A549 (cell line): ENCODE measurements around the gene PDLIM7.

Experiments
- BHLHE40 ChIP-seq: IDR thresholded peaks from 2 replicates; pipeline ENCODE4 v1.6.1; 2012; ENCODE audit warnings: low read depth, low read length, inconsistent platforms
- CTCF ChIP-seq: fragments of >200 bp; sonication (Bioruptor Twin); formaldehyde crosslinking; IDR thresholded peaks from 3 replicates; pipeline ENCODE4 v1.5.1; 2016
- KDM1A ChIP-seq: fragments of 200-600 bp; sonication (generic); IDR thresholded peaks from 2 replicates; pipeline ENCODE4 v1.6.1; 2016; ENCODE audit warnings: low read depth, mild to moderate bottlenecking
- MYC ChIP-seq: IDR thresholded peaks from 2 replicates; pipeline ENCODE4 v1.6.1; 2012; ENCODE audit warnings: mild to moderate bottlenecking, inconsistent platforms, low read length, improper control_type of control experiment, borderline replicate concordance
- NR3C1 ChIP-seq: fragments of >200 bp; sonication (Bioruptor Twin); formaldehyde crosslinking; IDR thresholded peaks from 3 replicates; pipeline ENCODE4 v1.6.1; 2017
- POLR2A ChIP-seq: IDR thresholded peaks from 2 replicates; pipeline ENCODE4 v1.6.1; 2012; ENCODE audit warnings: mild to moderate bottlenecking, low read length
- RCOR1 ChIP-seq: fragments of 150-350 bp; IDR thresholded peaks from 2 replicates; pipeline ENCODE4 v1.6.1; 2014; ENCODE audit warnings: antibody characterized with exemption, low read length, low read depth
- SMC3 ChIP-seq: fragments of >200 bp; sonication (Bioruptor Twin); formaldehyde crosslinking; IDR thresholded peaks from 3 replicates; pipeline ENCODE4 v1.6.1; 2018; ENCODE audit warnings: inconsistent platforms
- TP53 ChIP-seq: fragments of 250-450 bp; sonication (Bioruptor Pico); IDR thresholded peaks from 2 replicates; pipeline ENCODE4 v1.5.0; 2021; ENCODE audit warnings: mild to moderate bottlenecking, moderate library complexity
- ZFP36 ChIP-seq: fragments of 450-650 bp; IDR thresholded peaks from 2 replicates; pipeline ENCODE4 v1.6.1; 2014; ENCODE audit warnings: borderline replicate concordance; ENCODE audit not compliant: partially characterized antibody
- TF ChIP-seq, protein P1 (sequence below): fragments of 250-450 bp; sonication (Bioruptor Pico); IDR thresholded peaks from 2 replicates; pipeline ENCODE4 v1.5.0; 2021; ENCODE audit warnings: mild to moderate bottlenecking, moderate library complexity, borderline replicate concordance

- TF ChIP-seq CTCF (no peak), BHLHE40 (no peak), RCOR1 (no peak), SMC3 (no peak), ZFP36 (no peak), KDM1A (no peak), NR3C1 (no peak), MYC (no peak), TP53 (CRISPR knock-in tag) (no peak), POLR2A (no peak)
- TF ChIP-seq, protein P1, sequence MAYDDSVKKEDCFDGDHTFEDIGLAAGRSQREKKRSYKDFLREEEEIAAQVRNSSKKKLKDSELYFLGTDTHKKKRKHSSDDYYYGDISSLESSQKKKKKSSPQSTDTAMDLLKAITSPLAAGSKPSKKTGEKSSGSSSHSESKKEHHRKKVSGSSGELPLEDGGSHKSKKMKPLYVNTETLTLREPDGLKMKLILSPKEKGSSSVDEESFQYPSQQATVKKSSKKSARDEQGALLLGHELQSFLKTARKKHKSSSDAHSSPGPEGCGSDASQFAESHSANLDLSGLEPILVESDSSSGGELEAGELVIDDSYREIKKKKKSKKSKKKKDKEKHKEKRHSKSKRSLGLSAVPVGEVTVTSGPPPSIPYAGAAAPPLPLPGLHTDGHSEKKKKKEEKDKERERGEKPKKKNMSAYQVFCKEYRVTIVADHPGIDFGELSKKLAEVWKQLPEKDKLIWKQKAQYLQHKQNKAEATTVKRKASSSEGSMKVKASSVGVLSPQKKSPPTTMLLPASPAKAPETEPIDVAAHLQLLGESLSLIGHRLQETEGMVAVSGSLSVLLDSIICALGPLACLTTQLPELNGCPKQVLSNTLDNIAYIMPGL (CRISPR knock-in tag): no peak
Observed at GRCh38 chr5:177499842-177500241, 2.4 kb upstream of the PDLIM7 start.
